ENCODE measurements around the gene KISS1R.

Gene KISS1R

GRCh38 chr19:892243-892893, 24.8 kb upstream of the KISS1R start:
- Histone ChIP-seq H3K4me3 (replicated peaks; ENCODE audit: low read depth, low read length) (peak overlapping the region; percentile 89), H3K27me3 (replicated peaks; ENCODE audit: control insufficient read depth, insufficient read depth, low read length) (no peaks in the 10 kb centered on the region), H3K36me3 (ENCODE audit: control insufficient read depth, insufficient read depth, low read length) (peaks cover 13% of the 10 kb centered on the region)
- DNase-seq (ENCODE audit: extremely low read depth, insufficient read length), result no peak
- TF ChIP-seq CTCF (IDR thresholded peaks at IDR 0.05; ENCODE audit: insufficient read depth, low read length, poor library complexity, severe bottlenecking), result no peak

DNA sequence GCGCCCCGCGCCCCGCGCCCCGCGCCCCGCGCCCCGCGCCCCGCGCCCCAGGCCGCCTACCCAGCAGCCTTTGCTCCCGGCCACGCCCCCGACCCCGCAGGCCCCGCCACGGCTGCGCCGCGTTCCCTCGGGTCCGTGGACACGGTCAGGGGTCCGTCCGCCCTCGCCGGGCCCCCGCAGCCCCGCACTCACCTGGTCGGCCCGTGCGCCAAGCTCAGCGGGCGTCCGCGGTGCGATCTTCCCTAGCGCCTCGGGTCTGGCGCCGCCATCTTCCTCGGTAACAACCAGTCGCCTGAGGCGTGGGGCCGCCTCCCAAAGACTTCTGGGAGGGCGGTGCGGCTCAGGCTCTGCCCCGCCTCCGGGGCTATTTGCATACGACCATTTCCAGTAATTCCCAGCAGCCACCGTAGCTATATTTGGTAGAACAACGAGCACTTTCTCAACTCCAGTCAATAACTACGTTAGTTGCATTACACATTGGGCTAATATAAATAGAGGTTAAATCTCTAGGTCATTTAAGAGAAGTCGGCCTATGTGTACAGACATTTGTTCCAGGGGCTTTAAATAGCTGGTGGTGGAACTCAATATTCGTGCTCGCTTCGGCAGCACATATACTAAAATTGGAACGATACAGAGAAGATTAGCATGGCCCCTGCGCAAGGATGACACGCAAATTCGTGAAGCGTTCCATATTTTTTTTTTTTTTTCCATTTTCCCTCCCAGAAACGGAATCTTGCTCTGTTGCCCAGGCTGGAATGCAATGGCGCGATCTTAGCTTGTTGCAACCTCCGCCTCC, 24.0 kb upstream of the KISS1R start, which contains the start of the genes MED16 and RNU6-9:
MED16 (minus strand) TSS at position 294 of the 796 bp plus-strand sequence. CDS start 2,056 bp downstream, outside the sequence.
RNU6-9 (plus strand) TSS at position 591 of the 796 bp plus-strand sequence.
- H3K4me3 ChIP-seq (replicated peaks; ENCODE audit: low read depth, low read length), result peak within 1 kb of the TSS; percentile 89
- TF ChIP-seq CTCF (IDR thresholded peaks at IDR 0.05; ENCODE audit: insufficient read depth, low read length, poor library complexity, severe bottlenecking), result no peak
- peak; percentile 88 for DNase-seq (ENCODE audit: extremely low read depth, insufficient read length)
- H3K27me3 ChIP-seq (replicated peaks; ENCODE audit: control insufficient read depth, insufficient read depth, low read length), result no peaks in the 10 kb centered on the region
- peaks cover 12% of the 10 kb centered on the region for H3K36me3 ChIP-seq (ENCODE audit: control insufficient read depth, insufficient read depth, low read length)

- H3K36me3 ChIP-seq (ENCODE audit: control insufficient read depth, insufficient read depth, low read length), result peaks cover 4% of the 10 kb centered on the region
- H3K27me3 ChIP-seq (replicated peaks; ENCODE audit: control insufficient read depth, insufficient read depth, low read length), result no peaks in the 10 kb centered on the region
- DNase-seq (ENCODE audit: extremely low read depth, insufficient read length), result no peak
- TF ChIP-seq CTCF (IDR thresholded peaks at IDR 0.05; ENCODE audit: insufficient read depth, low read length, poor library complexity, severe bottlenecking), result no peak
- no peak overlapping the region for H3K4me3 ChIP-seq (replicated peaks; ENCODE audit: low read depth, low read length)
These were observed 20.7 kb upstream of the KISS1R start for GRCh38 chr19:896434-896833.

- peaks cover 6% of the 10 kb centered on the region for H3K36me3 ChIP-seq (ENCODE audit: control insufficient read depth, insufficient read depth, low read length)
These were observed 20.1 kb upstream of the KISS1R start for GRCh38 chr19:896999-897398.

DNA sequence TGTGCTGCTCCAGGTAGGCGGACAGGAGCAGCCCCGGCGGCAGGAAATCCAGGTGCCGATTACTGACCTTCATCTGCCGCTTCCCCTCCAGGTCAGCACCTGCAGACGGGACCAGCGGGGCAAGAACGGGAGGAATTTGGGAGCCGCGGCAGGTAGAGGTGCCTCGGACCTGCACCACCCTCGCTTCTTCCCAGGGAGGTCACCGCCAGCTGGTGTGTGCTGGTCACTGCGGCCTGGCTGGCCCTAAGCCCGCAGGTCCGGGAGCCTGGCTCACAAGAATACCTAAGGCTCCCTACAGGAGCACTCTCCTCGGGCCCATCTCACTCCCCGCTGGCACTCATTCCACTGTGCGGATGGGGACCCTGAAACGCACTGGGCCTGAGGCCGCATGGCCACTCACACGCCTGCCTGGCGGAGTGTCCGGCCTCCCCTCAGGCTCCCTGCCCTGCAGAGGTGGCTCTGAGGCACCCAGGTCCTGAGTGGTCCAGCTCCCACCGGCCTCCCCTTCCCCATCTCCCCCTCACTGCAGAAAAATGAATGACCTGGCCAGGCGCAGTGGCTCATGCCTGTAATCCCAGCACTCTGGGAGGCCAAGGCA, 19.6 kb upstream of the KISS1R start:
- TF ChIP-seq CTCF (IDR thresholded peaks at IDR 0.05; ENCODE audit: insufficient read depth, low read length, poor library complexity, severe bottlenecking), result no peak
- Histone ChIP-seq H3K27me3 (replicated peaks; ENCODE audit: control insufficient read depth, insufficient read depth, low read length) (no peaks in the 10 kb centered on the region), H3K36me3 (ENCODE audit: control insufficient read depth, insufficient read depth, low read length) (peaks cover 6% of the 10 kb centered on the region), H3K4me3 (replicated peaks; ENCODE audit: low read depth, low read length) (no peak overlapping the region)
- no peak for DNase-seq (ENCODE audit: extremely low read depth, insufficient read length)

More at GRCh38 chr19:896999-897398, 20.1 kb upstream of the KISS1R start:
- no peak for DNase-seq (ENCODE audit: extremely low read depth, insufficient read length)
- Histone ChIP-seq H3K27me3 (replicated peaks; ENCODE audit: control insufficient read depth, insufficient read depth, low read length) (no peaks in the 10 kb centered on the region), H3K4me3 (replicated peaks; ENCODE audit: low read depth, low read length) (no peak overlapping the region)
- TF ChIP-seq CTCF (IDR thresholded peaks at IDR 0.05; ENCODE audit: insufficient read depth, low read length, poor library complexity, severe bottlenecking), result no peak
